Trophoblast cell (in vitro differentiated cells and primary cell): ENCODE data around the gene LONRF2.

Source experiments
- DNase-seq, 2 donors: peaks; one replicate each; pipeline ENCODE4 v3.0.0-alpha.2; 2016
- H2AFZ ChIP-seq: 2 replicates; pipeline ENCODE4 v1.6.1; 2013; ENCODE audit warnings: low read length, moderate library complexity, mild to moderate bottlenecking; ENCODE audit not compliant: insufficient read depth, poor library complexity
- H2AK5ac ChIP-seq: 2 replicates; pipeline ENCODE4 v1.6.1; 2013; ENCODE audit warnings: mild to moderate bottlenecking, low read length
- H2BK120ac ChIP-seq: 2 replicates; pipeline ENCODE4 v1.6.1; 2013; ENCODE audit warnings: low read length, mild to moderate bottlenecking, moderate library complexity; ENCODE audit not compliant: insufficient read depth, poor library complexity
- H2BK12ac ChIP-seq: 2 replicates; pipeline ENCODE4 v1.6.1; 2013; ENCODE audit warnings: mild to moderate bottlenecking, low read length, moderate library complexity
- H2BK5ac ChIP-seq: 2 replicates; pipeline ENCODE4 v1.6.1; 2013; ENCODE audit warnings: low read length, low read depth, moderate library complexity, mild to moderate bottlenecking; ENCODE audit not compliant: poor library complexity
- H3K14ac ChIP-seq: 2 replicates; pipeline ENCODE4 v1.6.1; 2013; ENCODE audit warnings: mild to moderate bottlenecking, low read length
- H3K18ac ChIP-seq: 2 replicates; pipeline ENCODE4 v1.6.1; 2013; ENCODE audit warnings: mild to moderate bottlenecking, low read length
- H3K23ac ChIP-seq: 2 replicates; pipeline ENCODE4 v1.6.1; 2013; ENCODE audit warnings: low read length
- H3K27ac ChIP-seq: 2 replicates; pipeline ENCODE4 v1.5.1; 2013; ENCODE audit warnings: low read depth, mild to moderate bottlenecking, inconsistent platforms, low read length, moderate library complexity
- H3K27me3 ChIP-seq: 2 replicates; pipeline ENCODE4 v1.6.1; 2013; ENCODE audit warnings: inconsistent platforms, mild to moderate bottlenecking, low read length, moderate library complexity; ENCODE audit not compliant: insufficient read depth
- H3K36me3 ChIP-seq, 2 experiments: 1 replicate in 1 of 2; 2 replicates in 1 of 2; pipeline ENCODE4 v1.6.1; 2013; ENCODE audit warnings: low read length in 2 of 2, mild to moderate bottlenecking in 2 of 2, moderate library complexity in 1 of 2; ENCODE audit not compliant: insufficient read depth in 2 of 2, control insufficient read depth in 1 of 2
- H3K4ac ChIP-seq: 2 replicates; pipeline ENCODE4 v1.6.1; 2013; ENCODE audit warnings: low read depth, mild to moderate bottlenecking, low read length, moderate library complexity
- H3K4me1 ChIP-seq, 2 experiments: 1 replicate in 1 of 2; 2 replicates in 1 of 2; pipeline ENCODE4 v1.6.1; 2013; ENCODE audit warnings: low read length in 2 of 2, mild to moderate bottlenecking in 2 of 2, moderate library complexity in 1 of 2; ENCODE audit not compliant: insufficient read depth in 2 of 2, control insufficient read depth in 1 of 2
- H3K4me2 ChIP-seq: 2 replicates; pipeline ENCODE4 v1.6.1; 2013; ENCODE audit warnings: inconsistent platforms, mild to moderate bottlenecking, low read length, moderate library complexity
- H3K4me3 ChIP-seq: 2 replicates; pipeline ENCODE4 v1.5.1; 2013; ENCODE audit warnings: mild to moderate bottlenecking, low read depth, low read length, inconsistent platforms
- H3K79me1 ChIP-seq: one replicate; pipeline ENCODE4 v1.6.1; 2013; ENCODE audit warnings: low read length
- H3K79me2 ChIP-seq: 2 replicates; pipeline ENCODE4 v1.6.1; 2013; ENCODE audit warnings: low read length, mild to moderate bottlenecking; ENCODE audit not compliant: control insufficient read depth, insufficient read depth, poor library complexity
- H3K9ac ChIP-seq: 2 replicates; pipeline ENCODE4 v1.6.1; 2013; ENCODE audit warnings: mild to moderate bottlenecking, low read length
- H3K9me3 ChIP-seq: 2 replicates; pipeline ENCODE4 v1.6.1; 2013; ENCODE audit warnings: low read depth, mild to moderate bottlenecking, control low read depth, inconsistent platforms, low read length; ENCODE audit not compliant: insufficient read depth
- H4K12ac ChIP-seq: 2 replicates; pipeline ENCODE4 v1.6.1; 2013; ENCODE audit warnings: low read depth, mild to moderate bottlenecking, low read length, moderate library complexity
- H4K8ac ChIP-seq: 2 replicates; pipeline ENCODE4 v1.6.1; 2013; ENCODE audit warnings: low read depth, mild to moderate bottlenecking, low read length, moderate library complexity
- H4K91ac ChIP-seq: one replicate; pipeline ENCODE4 v1.6.1; 2013; ENCODE audit warnings: low read depth, mild to moderate bottlenecking, low read length, moderate library complexity
- WGBS: extraction: QIAGEN DNeasy Blood & Tissue Kit; methylation state at CpG from one replicate; pipeline ENCODE4 v1.1.7; 2013; ENCODE audit warnings: missing lambda C conversion rate; ENCODE audit not compliant: insufficient read length, insufficient coverage; ENCODE audit errors: extremely low coverage; 5-methylcytosine and 5-hydroxymethylcytosine counted together

The LONRF2 gene

DNA sequence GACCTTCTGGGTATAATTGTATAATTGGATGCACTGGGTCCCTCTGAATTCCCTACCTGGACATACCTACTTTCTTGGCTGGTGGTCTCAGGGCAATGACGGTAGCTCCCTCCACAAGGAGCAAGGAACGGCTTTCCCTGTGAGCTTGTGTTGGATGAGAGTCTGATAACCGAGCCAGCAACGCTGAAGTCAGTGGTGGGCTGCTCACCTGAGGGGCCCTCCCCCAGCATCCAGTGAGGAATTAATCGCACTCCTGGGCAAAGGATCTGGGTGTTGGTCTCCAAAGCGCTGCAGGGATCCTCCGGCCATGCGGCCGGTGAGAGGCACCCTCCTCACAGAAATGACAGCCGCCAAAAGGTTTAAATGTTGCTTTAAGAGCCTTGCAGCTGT is 47.1 kb downstream of the LONRF2 start:
- Histone ChIP-seq H3K23ac (no peak overlapping the region), H3K36me3 (no peaks in the 10 kb centered on the region), H3K27me3 (no peaks in the 10 kb centered on the region), H3K18ac (no peak overlapping the region), H3K27ac (no peak overlapping the region), H4K91ac (no peak overlapping the region), H2BK12ac (no peak overlapping the region), H3K4me1 (no peaks in the 10 kb centered on the region), H3K9ac (no peak overlapping the region), H2BK5ac (no peak overlapping the region), H3K4me2 (no peak overlapping the region), H2BK120ac (no peak overlapping the region), H4K8ac (no peak overlapping the region), H3K4ac (no peak overlapping the region), H3K14ac (no peak overlapping the region), H2AK5ac (no peak overlapping the region), H2AFZ (no peak overlapping the region), H3K9me3 (no peaks in the 10 kb centered on the region), H3K79me2 (no peaks in the 10 kb centered on the region), H3K4me3 (no peak overlapping the region), H4K12ac (no peak overlapping the region), H3K79me1 (peaks cover 2% of the 10 kb centered on the region)
- DNase-seq, result no peak
- no CpG with 5 or more reads among the region's 10 CpGs for WGBS

- H4K12ac ChIP-seq, result no peak overlapping the region
- H3K27ac ChIP-seq, result no peak overlapping the region
- H3K9ac ChIP-seq, result no peak overlapping the region
- no peaks in the 10 kb centered on the region for H3K4me1 ChIP-seq
- no peak overlapping the region for H3K4me3 ChIP-seq
- no peak overlapping the region for H3K14ac ChIP-seq
- no peak overlapping the region for H4K91ac ChIP-seq
- no peak overlapping the region for H3K23ac ChIP-seq
- no peak overlapping the region for H3K4ac ChIP-seq
- no peaks in the 10 kb centered on the region for H3K79me2 ChIP-seq
- H2BK12ac ChIP-seq, result no peak overlapping the region
- H2BK5ac ChIP-seq, result no peak overlapping the region
- H4K8ac ChIP-seq, result no peak overlapping the region
- no peak overlapping the region for H3K4me2 ChIP-seq
- no peaks in the 10 kb centered on the region for H3K9me3 ChIP-seq
- no CpG with 5 or more reads among the region's 17 CpGs for WGBS
- DNase-seq, result no peak
- H3K18ac ChIP-seq, result no peak overlapping the region
- no peak overlapping the region for H2AFZ ChIP-seq
- H3K36me3 ChIP-seq, result no peaks in the 10 kb centered on the region
- H2AK5ac ChIP-seq, result no peak overlapping the region
- no peak overlapping the region for H2BK120ac ChIP-seq
- H3K27me3 ChIP-seq, result no peaks in the 10 kb centered on the region
- no peaks in the 10 kb centered on the region for H3K79me1 ChIP-seq
Observed at GRCh38 chr2:100274566-100275199, 47.6 kb downstream of the LONRF2 start.

- no peak overlapping the region for H4K12ac ChIP-seq
- no peaks in the 10 kb centered on the region for H3K79me2 ChIP-seq
- DNase-seq, result no peak
- H3K27ac ChIP-seq, result no peak overlapping the region
- no CpG with 5 or more reads among the region's 6 CpGs for whole genome bisulfite sequencing
- no peak overlapping the region for H3K23ac ChIP-seq
- no peak overlapping the region for H3K4ac ChIP-seq
- H3K9ac ChIP-seq, result no peak overlapping the region
- peaks cover 2 to 3% of the 10 kb centered on the region in 2 experiments for H3K4me1 ChIP-seq
- H3K4me3 ChIP-seq, result no peak overlapping the region
- peaks cover 1% of the 10 kb centered on the region for H3K79me1 ChIP-seq
- H4K91ac ChIP-seq, result no peak overlapping the region
- H4K8ac ChIP-seq, result no peak overlapping the region
- no peak overlapping the region for H3K14ac ChIP-seq
- no peak overlapping the region for H2AK5ac ChIP-seq
- H3K4me2 ChIP-seq, result no peak overlapping the region
- H3K36me3 ChIP-seq, result no peaks in the 10 kb centered on the region
- no peaks in the 10 kb centered on the region for H3K27me3 ChIP-seq
- H2BK12ac ChIP-seq, result no peak overlapping the region
- H2BK5ac ChIP-seq, result no peak overlapping the region
- no peaks in the 10 kb centered on the region for H3K9me3 ChIP-seq
- H2BK120ac ChIP-seq, result no peak overlapping the region
- no peak overlapping the region for H2AFZ ChIP-seq
- H3K18ac ChIP-seq, result no peak overlapping the region
Observed at GRCh38 chr2:100274076-100274475, 48.2 kb downstream of the LONRF2 start.

GRCh38 chr2:100273387-100273786 is 48.9 kb downstream of the LONRF2 start:
- H2BK12ac ChIP-seq, result no peak overlapping the region
- H3K23ac ChIP-seq, result no peak overlapping the region
- H3K79me2 ChIP-seq, result no peaks in the 10 kb centered on the region
- no peak overlapping the region for H2AFZ ChIP-seq
- peaks cover 9% of the 10 kb centered on the region in 2 experiments for H3K4me1 ChIP-seq
- no peaks in the 10 kb centered on the region for H3K36me3 ChIP-seq
- no peak overlapping the region for H3K4ac ChIP-seq
- H3K4me3 ChIP-seq, result no peak overlapping the region
- H3K18ac ChIP-seq, result no peak overlapping the region
- WGBS, result no CpG with 5 or more reads among the region's 1 CpG
- no peak overlapping the region for H2BK120ac ChIP-seq
- H4K12ac ChIP-seq, result no peak overlapping the region
- DNase-seq, result no peak
- H3K79me1 ChIP-seq, result peaks cover 4% of the 10 kb centered on the region
- no peak overlapping the region for H3K9ac ChIP-seq
- H4K91ac ChIP-seq, result no peak overlapping the region
- no peak overlapping the region for H2AK5ac ChIP-seq
- H3K4me2 ChIP-seq, result no peak overlapping the region
- no peak overlapping the region for H4K8ac ChIP-seq
- H3K27me3 ChIP-seq, result no peaks in the 10 kb centered on the region
- no peak overlapping the region for H2BK5ac ChIP-seq
- no peaks in the 10 kb centered on the region for H3K9me3 ChIP-seq
- no peak overlapping the region for H3K27ac ChIP-seq
- no peak overlapping the region for H3K14ac ChIP-seq
